ENCODE results near the gene C7orf33.
"Not testable (repeated sequence)": the region's sequence is repeated elsewhere in the genome, so short reads cannot be mapped to it uniquely, and the experiment has no call there.

The C7orf33 gene, protein sequence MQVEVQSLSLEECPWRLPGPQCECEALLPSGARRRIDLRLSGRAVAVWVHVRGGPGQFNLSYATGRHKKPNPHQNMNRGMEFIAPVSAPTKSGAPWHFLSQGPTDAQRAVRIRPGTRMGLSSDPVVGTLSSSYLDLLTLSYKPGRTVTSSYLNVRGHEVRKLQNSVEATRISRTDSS

GRCh38 chr7:148590471-148590870, at the start of gene C7orf33:
Gene C7orf33, plus strand, starts transcription at chr7:148590766. Its CDS starts 160 bp downstream, at chr7:148590926.
- DNase-seq (ENCODE audit: low read depth in 4 of 4, low spot score in 1 of 4): no peak

DNA sequence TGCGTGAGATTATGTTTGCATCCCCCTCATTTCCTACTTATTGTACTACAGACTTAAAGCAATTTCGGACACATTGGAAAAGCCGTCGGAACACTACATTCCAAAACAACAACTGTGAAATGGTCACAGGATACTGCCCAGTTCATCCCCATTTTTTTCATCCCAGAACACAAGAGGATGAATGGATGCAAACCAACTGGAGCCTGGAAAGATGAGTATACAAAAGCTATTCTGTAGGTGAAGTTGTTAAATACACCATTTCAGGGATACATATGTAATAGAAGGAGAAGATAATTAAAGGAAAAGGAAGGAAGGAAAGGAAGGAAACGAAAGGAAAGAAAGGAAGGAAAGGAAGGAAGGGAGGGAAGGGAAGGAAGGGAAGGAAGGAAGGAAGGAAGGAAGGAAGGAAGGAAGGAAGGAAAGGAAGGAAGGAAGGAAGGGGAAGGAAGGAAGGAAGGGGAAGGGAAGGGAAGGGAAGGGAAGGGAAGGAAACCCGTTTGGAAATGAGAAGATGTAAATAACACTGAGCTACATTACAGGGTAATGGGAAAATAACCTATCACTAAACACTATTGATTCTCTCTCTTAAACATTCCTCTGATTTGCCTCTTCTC, 48.6 kb upstream of the C7orf33 start:
- no peak for DNase-seq (ENCODE audit: low read depth in 4 of 4, low spot score in 1 of 4)

DNA sequence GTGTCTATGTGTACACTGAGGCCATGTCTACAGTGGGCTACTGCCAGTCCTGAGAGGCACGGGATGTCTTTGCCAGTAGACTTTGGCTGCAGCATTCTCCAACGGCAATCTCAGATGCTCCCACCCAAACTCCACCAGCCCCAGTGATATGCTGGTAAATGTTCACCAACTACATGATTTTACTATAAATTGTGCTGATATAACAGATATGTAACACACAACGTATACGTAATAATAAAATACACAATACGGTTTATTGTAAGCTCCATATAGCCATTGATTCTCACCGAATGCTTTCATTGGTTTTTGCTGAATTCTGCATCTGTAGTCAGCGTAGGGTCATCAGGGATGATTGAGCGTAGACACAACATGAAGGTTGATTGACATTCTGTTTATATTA, 47.3 kb upstream of the C7orf33 start:
- DNase-seq (ENCODE audit: low read depth in 4 of 4, low spot score in 1 of 4): no peak

DNA sequence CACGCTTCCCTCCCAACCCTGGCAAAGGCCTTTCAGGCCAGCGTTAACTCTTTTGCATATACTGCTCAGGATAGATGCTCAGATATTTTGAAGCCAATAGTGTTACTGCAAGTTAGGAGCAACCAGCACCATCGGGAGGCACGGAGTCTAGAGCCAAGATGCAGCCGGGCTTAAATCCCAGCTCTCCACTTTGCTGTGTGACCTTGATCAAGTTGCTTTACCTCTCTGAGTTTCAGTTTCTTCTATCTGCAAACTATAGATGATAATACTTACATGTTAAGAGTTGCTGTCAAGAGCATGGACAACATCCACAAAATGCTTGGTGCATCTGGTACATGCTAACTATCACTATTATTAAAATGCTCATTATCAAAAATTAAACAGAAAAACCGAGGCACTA, 45.4 kb upstream of the C7orf33 start:
- no peak for DNase-seq (ENCODE audit: low read depth in 4 of 4, low spot score in 1 of 4)

- no peak for DNase-seq (ENCODE audit: low read depth in 4 of 4, low spot score in 1 of 4)
Measured at GRCh38 chr7:148545932-148546331, 44.6 kb upstream of the C7orf33 start.

- no peak for DNase-seq (ENCODE audit: low read depth in 4 of 4, low spot score in 1 of 4)
Measured at GRCh38 chr7:148546857-148547256, 43.7 kb upstream of the C7orf33 start.

DNA sequence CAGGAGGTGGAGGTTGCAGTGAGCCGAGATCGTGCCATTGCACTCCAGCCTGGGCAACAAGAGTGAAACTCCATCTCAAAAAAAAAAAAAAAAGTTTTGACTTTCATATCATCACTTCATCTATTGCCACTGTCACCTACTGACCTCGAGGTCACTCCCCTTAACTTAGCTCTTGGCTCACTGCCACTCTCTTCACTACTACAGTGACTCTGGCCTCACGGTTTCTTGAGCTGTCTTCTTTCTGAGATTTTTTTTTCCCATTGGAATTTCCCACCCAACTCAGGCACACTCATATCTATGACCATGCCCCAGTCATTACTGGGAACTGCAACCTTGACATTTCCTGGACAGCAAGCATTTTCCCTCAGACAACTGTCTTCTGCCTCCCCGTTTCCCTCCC, 42.6 kb upstream of the C7orf33 start:
- no peak for DNase-seq (ENCODE audit: low read depth in 4 of 4, low spot score in 1 of 4)

DNA sequence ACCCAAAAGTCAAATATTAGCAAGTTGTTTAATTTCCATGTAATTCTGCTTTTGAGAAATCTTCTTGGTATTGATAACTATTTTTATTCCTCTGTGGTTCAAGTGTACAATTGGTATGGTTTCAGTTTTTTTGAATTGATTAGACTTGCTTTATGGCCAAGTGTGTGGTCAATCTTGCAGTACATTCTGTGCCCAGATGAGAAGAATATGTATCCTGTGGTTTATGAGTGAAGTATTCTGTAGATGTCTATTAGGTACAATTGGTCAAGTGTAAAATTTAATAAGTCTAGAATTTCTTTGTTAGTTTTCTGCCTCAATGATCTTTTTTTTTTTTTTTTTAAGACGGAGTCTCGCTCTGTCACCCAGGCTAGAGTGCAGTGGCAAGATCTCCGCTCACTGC, 36.6 kb upstream of the C7orf33 start:
- DNase-seq (ENCODE audit: low read depth in 4 of 4, low spot score in 1 of 4): no peak

- DNase-seq (ENCODE audit: low read depth in 4 of 4, low spot score in 1 of 4): no peak
Measured at GRCh38 chr7:148556892-148557291, 33.7 kb upstream of the C7orf33 start.

DNA sequence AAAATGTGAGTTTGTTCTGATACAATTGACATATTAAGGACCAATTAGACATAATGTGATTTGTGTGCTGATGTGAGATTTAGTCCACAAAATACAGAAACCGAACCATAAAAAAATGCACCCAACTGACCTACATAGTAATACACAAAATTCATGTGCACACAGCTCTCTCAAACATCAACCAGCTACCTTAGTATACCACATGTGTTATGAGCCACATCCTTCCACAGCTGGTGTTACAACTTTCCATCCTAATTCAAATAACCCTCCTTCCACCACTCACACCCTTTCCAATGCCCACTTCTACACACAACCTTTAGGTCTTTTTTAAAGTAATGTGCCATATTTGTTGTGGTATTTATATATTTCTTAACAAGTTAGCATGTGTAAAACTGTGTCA, 31.7 kb upstream of the C7orf33 start:
- DNase-seq (ENCODE audit: low read depth in 4 of 4, low spot score in 1 of 4): no peak

- no peak for DNase-seq (ENCODE audit: low read depth in 4 of 4, low spot score in 1 of 4)
Measured at GRCh38 chr7:148561099-148561498, 29.5 kb upstream of the C7orf33 start.

GRCh38 chr7:148563583-148564274, 26.8 kb upstream of the C7orf33 start:
- no peak for DNase-seq (ENCODE audit: low read depth in 4 of 4, low spot score in 1 of 4)

GRCh38 chr7:148564275-148564951, 26.2 kb upstream of the C7orf33 start:
- peak in 3 of 4 experiments; percentile 7 to 28 (median 7) for DNase-seq (ENCODE audit: low read depth in 4 of 4, low spot score in 1 of 4)

- DNase-seq (ENCODE audit: low read depth in 4 of 4, low spot score in 1 of 4): no peak
Measured at GRCh38 chr7:148566736-148567135, 23.8 kb upstream of the C7orf33 start.

DNA sequence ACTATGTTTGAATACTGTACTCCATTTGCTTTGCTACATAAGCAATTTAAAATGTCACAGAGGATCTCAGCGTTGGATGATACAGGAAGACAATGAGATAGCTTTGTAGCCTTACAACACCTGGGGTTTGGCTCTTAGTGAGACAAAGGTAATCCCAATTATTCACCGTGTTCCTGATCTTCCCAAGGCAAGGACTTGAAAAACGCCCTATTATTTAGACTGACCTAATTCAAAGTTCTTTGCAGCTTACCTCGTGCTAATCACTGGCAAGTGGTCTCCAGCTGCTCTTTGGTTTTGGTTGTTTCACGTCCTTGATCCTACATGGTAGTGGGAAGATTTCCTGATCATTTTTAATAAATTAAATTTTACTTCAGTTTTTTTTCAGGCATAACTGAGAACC, 23.0 kb upstream of the C7orf33 start:
- no peak for DNase-seq (ENCODE audit: low read depth in 4 of 4, low spot score in 1 of 4)

- DNase-seq (ENCODE audit: low read depth in 4 of 4, low spot score in 1 of 4): no peak
Measured at GRCh38 chr7:148570510-148570909, 20.1 kb upstream of the C7orf33 start.

DNA sequence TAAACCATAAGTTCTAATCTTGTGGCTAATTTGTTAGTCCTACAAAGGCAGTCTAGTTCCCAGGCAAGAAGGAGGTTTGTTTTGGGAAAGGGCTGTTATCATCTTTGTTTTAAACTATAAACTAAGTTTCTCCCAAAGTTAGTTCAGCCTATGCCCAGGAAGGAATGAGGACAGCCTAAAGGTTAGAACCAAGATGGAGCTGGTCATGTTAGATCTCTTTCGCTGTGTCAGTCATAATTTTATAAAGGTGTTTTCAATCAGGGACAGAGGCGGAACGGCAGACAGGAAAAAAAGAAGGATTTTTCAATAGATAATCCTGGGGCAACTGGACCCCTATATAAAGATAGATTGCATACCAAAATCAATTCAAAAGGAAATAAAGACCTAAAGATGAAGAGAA, 19.6 kb upstream of the C7orf33 start:
- not testable (repeated sequence) for DNase-seq (ENCODE audit: low read depth in 4 of 4, low spot score in 1 of 4)

- DNase-seq (ENCODE audit: low read depth in 4 of 4, low spot score in 1 of 4): no peak
Measured at GRCh38 chr7:148571381-148571780, 19.2 kb upstream of the C7orf33 start.

DNA sequence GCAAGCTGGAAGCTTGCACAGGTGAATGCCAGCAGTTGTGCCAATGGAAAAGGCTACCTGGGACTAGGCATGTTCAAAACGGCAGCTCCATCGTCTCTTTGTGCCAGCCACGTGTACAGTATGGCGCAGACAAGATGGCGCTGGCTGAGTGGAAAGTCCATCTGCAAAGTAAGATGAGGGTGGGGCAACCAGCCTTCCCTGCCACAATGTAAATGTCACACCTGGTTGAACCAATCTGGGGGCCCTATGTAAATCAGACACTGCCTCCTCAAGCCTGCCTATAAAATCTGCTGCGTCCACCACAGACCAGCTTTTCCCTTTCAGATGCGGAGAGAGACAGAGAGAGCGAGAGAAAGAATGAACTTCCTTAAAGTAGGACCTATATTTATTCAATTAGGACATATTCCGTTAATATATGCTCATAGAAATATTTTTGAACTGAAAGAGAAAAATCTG, 18.5 kb upstream of the C7orf33 start:
- DNase-seq (ENCODE audit: low read depth in 4 of 4, low spot score in 1 of 4): no peak

DNA sequence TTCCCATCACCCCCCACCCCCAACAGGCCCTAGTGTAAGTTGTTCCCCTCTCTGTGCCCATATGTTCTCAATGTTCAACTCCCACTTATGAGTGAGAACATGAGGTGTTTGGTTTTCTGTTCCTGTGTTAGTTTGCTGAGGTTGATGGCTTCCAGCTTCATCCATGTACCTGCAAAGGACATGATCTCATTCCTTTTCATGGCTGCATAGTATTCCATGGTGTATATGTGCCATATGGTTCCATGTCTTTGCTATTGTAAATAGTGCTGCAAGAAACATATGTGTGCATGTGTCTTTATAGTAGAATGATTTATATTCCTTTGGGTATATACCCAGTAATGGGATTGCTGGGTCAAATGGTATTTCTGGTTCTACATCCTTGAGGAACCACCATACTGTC, 17.0 kb upstream of the C7orf33 start:
- not testable (repeated sequence) for DNase-seq (ENCODE audit: low read depth in 4 of 4, low spot score in 1 of 4)

DNA sequence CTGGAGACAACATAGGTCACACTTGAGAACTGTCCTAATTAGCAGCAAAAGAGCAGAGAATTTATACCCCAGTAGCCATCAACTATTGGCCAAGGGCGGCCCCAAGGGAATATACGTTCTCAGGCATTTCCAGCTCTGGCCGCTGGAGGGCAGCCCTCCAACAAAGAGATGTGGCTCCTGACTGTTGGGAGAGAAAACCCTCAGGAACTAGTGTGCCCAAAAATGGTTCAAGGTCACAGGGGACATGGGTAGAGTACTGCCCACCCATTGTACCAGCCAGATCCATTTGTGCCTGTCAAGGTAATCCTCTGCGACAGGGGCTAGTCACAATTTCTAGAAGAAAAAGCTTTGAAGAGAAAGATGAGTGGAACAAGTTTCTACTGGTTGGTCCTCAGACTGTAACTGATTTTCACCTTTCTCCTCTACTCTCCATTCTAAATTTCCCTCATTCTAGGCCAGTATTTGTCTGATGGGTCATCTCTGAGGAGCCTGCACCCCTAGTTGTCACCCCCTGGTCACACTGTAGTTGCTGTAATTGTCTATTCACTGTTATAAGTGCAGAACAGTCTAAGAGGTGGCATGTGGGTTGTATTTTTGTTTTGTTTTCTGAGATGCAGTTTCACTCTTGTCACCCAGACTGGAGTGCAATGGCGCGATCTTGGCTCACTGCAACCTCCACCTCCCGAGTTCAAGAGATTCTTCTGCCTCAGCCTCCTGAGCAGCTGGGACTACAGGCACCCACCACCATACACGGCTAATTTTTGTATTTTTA, 14.7 kb upstream of the C7orf33 start:
- DNase-seq (ENCODE audit: low read depth in 4 of 4, low spot score in 1 of 4): peak; percentile 45 to 54 (median 46)
